ENCODE results near the gene RNF111. TPM values are rescaled to one million over a fixed set of nuclear protein-coding genes. Genes with fewer than 3 reads are reported as not detected.

Gene RNF111
- total and polyA plus RNA-seq, 9 of the 15 experiments (the other 6 are each of a cell fraction or from before 2014, with no cell fraction given), result 7.9 to 26.0 (median 14.4) TPM

DNA sequence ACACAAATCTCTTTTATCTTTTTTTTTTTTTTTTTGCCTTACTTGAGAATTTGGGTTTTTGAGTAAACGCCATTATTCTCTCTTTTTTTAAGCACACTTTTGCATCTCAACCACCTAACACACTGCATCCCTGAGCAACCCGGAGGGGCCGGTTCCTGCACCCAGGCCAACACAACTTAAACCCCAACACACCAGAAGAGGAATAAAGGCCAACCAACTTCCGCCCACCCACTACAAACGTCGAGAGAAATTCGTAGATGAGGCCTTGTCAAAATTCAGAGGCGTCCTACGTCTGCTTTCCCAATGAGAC is 117.1 kb downstream of the RNF111 start:
- in situ Hi-C loops (cut with MboI), result no loop called here
- CTCF ChIA-PET (ENCODE audit: low intra/inter-chr PET ratio), result no interaction called here
- TF ChIP-seq EGR1 (conservative IDR thresholded peaks at IDR 0.05) (peak; percentile 55), ZNF589 (CRISPR knock-in tag; IDR thresholded peaks at IDR 0.05; ENCODE audit: low read depth) (no peak), SMARCE1 (IDR thresholded peaks at IDR 0.05) (no peak), TBL1XR1 (IDR thresholded peaks at IDR 0.05; ENCODE audit: low read length in 2 of 2) (no peak), EHMT2 (IDR thresholded peaks at IDR 0.05) (peak; percentile 55; the same call in 1 of the 2 replicates)
- TF ChIP-seq, protein P1, sequence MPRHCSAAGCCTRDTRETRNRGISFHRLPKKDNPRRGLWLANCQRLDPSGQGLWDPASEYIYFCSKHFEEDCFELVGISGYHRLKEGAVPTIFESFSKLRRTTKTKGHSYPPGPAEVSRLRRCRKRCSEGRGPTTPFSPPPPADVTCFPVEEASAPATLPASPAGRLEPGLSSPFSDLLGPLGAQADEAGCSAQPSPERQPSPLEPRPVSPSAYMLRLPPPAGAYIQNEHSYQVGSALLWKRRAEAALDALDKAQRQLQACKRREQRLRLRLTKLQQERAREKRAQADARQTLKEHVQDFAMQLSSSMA (CRISPR knock-in tag; IDR thresholded peaks at IDR 0.05), result no peak
- TF ChIP-seq, protein P2, sequence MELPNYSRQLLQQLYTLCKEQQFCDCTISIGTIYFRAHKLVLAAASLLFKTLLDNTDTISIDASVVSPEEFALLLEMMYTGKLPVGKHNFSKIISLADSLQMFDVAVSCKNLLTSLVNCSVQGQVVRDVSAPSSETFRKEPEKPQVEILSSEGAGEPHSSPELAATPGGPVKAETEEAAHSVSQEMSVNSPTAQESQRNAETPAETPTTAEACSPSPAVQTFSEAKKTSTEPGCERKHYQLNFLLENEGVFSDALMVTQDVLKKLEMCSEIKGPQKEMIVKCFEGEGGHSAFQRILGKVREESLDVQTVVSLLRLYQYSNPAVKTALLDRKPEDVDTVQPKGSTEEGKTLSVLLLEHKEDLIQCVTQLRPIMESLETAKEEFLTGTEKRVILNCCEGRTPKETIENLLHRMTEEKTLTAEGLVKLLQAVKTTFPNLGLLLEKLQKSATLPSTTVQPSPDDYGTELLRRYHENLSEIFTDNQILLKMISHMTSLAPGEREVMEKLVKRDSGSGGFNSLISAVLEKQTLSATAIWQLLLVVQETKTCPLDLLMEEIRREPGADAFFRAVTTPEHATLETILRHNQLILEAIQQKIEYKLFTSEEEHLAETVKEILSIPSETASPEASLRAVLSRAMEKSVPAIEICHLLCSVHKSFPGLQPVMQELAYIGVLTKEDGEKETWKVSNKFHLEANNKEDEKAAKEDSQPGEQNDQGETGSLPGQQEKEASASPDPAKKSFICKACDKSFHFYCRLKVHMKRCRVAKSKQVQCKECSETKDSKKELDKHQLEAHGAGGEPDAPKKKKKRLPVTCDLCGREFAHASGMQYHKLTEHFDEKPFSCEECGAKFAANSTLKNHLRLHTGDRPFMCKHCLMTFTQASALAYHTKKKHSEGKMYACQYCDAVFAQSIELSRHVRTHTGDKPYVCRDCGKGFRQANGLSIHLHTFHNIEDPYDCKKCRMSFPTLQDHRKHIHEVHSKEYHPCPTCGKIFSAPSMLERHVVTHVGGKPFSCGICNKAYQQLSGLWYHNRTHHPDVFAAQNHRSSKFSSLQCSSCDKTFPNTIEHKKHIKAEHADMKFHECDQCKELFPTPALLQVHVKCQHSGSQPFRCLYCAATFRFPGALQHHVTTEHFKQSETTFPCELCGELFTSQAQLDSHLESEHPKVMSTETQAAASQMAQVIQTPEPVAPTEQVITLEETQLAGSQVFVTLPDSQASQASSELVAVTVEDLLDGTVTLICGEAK (IDR thresholded peaks at IDR 0.05), result 0 out of 2 replicates have a peak, but pooled peaks have one; percentile 45
- TF ChIP-seq, protein P2 (CRISPR knock-in tag; IDR thresholded peaks at IDR 0.05), result no peak
- TF ChIP-seq, protein P3, sequence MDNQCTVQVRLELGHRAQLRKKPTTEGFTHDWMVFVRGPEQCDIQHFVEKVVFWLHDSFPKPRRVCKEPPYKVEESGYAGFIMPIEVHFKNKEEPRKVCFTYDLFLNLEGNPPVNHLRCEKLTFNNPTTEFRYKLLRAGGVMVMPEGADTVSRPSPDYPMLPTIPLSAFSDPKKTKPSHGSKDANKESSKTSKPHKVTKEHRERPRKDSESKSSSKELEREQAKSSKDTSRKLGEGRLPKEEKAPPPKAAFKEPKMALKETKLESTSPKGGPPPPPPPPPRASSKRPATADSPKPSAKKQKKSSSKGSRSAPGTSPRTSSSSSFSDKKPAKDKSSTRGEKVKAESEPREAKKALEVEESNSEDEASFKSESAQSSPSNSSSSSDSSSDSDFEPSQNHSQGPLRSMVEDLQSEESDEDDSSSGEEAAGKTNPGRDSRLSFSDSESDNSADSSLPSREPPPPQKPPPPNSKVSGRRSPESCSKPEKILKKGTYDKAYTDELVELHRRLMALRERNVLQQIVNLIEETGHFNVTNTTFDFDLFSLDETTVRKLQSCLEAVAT (IDR thresholded peaks at IDR 0.05), result 0 out of 4 replicates have a peak, but pooled peaks of 1 of the 2 experiments have one; percentile 37
- TF ChIP-seq, protein P4, sequence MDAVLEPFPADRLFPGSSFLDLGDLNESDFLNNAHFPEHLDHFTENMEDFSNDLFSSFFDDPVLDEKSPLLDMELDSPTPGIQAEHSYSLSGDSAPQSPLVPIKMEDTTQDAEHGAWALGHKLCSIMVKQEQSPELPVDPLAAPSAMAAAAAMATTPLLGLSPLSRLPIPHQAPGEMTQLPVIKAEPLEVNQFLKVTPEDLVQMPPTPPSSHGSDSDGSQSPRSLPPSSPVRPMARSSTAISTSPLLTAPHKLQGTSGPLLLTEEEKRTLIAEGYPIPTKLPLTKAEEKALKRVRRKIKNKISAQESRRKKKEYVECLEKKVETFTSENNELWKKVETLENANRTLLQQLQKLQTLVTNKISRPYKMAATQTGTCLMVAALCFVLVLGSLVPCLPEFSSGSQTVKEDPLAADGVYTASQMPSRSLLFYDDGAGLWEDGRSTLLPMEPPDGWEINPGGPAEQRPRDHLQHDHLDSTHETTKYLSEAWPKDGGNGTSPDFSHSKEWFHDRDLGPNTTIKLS (IDR thresholded peaks at IDR 0.05; ENCODE audit: borderline replicate concordance, low read depth), result no peak; the same call in 1 of the 2 replicates

More for the DNA sequence above, 117.1 kb downstream of the RNF111 start:
- POLR2A ChIA-PET, result interaction anchor here (1.0 to 4.6 kb wide), 2 partner anchors 13 to 19 kb away, joined by 4 to 27 read pairs; no protein-coding TSS in a partner anchor
- H3K79me2 ChIP-seq (ENCODE audit: control insufficient read depth, insufficient read depth, low read length), result peaks cover 36% of the 10 kb centered on the region
- FAIRE-seq (no peak), ATAC-seq (peak; percentile 42), DNase-seq (ENCODE audit: extremely low read depth in 1 of 4, low spot score in 3 of 4) (no peak)
- peak overlapping the region; percentile 82 for H3K4me3 ChIP-seq
- no peaks in the 10 kb centered on the region for H4K20me1 ChIP-seq (replicated peaks; ENCODE audit: control insufficient read depth, insufficient read depth, low read length)
- H3K27me3 ChIP-seq (ENCODE audit: control insufficient read depth in 2 of 2, insufficient read depth in 2 of 2, low read length in 2 of 2), result no peaks in the 10 kb centered on the region
- H3K9me1 ChIP-seq (ENCODE audit: control insufficient read depth, insufficient read depth, low read length), result no peaks in the 10 kb centered on the region
- intact Hi-C loops (cut with micrococcal nuclease), result no loop called here
- WGBS (ENCODE audit: insufficient coverage, low coverage, missing lambda C conversion rate), result 3% methylated on average over 9 of the region's 9 CpGs
- no peaks in the 10 kb centered on the region for H3K9me3 ChIP-seq (replicated peaks; ENCODE audit: control insufficient read depth, insufficient read depth, low read depth, low read length)
- peak overlapping the region; percentile 83 to 97; a peak in 3 of 4 replicates for H3K9ac ChIP-seq (ENCODE audit: insufficient read depth in 1 of 2, low read depth in 2 of 2, low read length in 2 of 2)
- H3K4me2 ChIP-seq (ENCODE audit: insufficient read depth, low read length), result peak overlapping the region; percentile 87
- H2AFZ ChIP-seq (ENCODE audit: low read depth, low read length), result peak overlapping the region; percentile 95
- peak overlapping the region; percentile 95 for H3K27ac ChIP-seq (ENCODE audit: extremely low read depth, low read depth, low read length)
- no TSS peak for BruUV-seq (replicated peaks)
- H3K4me1 ChIP-seq (replicated peaks in 1 of 2; ENCODE audit: control insufficient read depth in 2 of 2, insufficient read depth in 2 of 2, low read length in 2 of 2), result peaks cover 0 to 4% of the 10 kb centered on the region in 2 experiments; a peak in 2 of 5 replicates
- H3K36me3 ChIP-seq (ENCODE audit: control insufficient read depth, insufficient read depth, low read length), result peaks cover 30% of the 10 kb centered on the region

All from K562 (cell line).